Omental fat pad (tissue), 4 donors: ENCODE results near the gene TARS2. TPM values are rescaled to one million over a fixed set of nuclear protein-coding genes. Genes with fewer than 3 reads are reported as not detected.

Source experiments
- ATAC-seq: fragments of 150-250 bp; one replicate; pipeline ENCODE4 v1.9.1; 2016; ENCODE audit warnings: mild to moderate bottlenecking, moderate library complexity; ENCODE audit not compliant: low FRiP score
- DNase-seq: peaks from one replicate; pipeline ENCODE4 v3.0.0-alpha.2; 2019; ENCODE audit warnings: low spot score
- CTCF ChIP-seq, 3 donors: fragments of 450-650 bp; IDR thresholded peaks; one replicate each; pipeline ENCODE4 v1.5.1; 2016 to 2017; ENCODE audit warnings: antibody characterized with exemption in 3 of 3, mild to moderate bottlenecking in 3 of 3, moderate library complexity in 2 of 3
- total RNA-seq, 4 donors: library from RNA; depleted of rRNA; stranded (reverse); fragments of >200 nt; gene quantifications; one replicate each; pipeline ENCODE4 v1.1.0, GENCODE V29; 2016

Gene TARS2
- total RNA-seq, 4 donors from 2014 or later, result 7.0 to 10.9 (median 10.0) TPM

DNA sequence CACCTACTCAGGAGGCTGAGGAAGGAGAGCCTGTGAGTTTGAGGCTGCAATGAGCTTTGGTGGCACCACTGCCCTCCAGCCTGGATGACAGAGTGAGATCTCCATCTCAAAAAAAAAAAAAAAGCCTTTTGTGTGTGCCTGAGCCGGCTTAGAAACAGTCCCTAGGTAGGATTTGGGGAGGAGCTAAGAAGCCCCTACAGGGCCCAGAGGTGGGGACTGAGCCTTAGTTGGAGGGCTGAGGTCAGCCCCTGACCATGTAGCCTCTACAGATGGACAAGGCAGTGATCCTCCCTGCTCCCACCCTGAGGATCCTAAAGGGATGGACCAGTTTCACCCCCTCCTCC, 64.5 kb downstream of the TARS2 start:
- DNase-seq, result no peak
- TF ChIP-seq CTCF (IDR thresholded peaks at IDR 0.05), result no peak
- ATAC-seq, result no peak

- ATAC-seq (peak; percentile 67), DNase-seq (peak; percentile 77)
- no peak for TF ChIP-seq CTCF (IDR thresholded peaks at IDR 0.05)
These were observed 65.1 kb downstream of the TARS2 start for GRCh38 chr1:150552128-150552910.

DNA sequence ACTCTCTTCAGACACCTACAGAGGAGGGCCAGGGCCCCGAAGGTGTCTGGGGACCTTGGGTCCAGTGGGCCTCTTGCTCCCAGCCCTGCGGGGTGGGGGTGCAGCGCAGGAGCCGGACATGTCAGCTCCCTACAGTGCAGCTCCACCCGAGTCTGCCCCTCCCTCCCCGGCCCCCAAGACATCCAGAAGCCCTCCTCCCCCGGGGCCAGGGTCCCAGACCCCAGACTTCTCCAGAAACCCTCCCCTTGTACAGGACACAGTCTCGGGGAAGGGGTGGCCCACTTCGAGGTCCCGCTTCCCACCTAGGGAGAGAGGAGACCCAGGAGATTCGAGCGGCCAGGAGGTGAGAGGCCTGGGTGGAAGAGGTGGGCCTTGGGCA, 65.7 kb downstream of the TARS2 start:
- no peak for ATAC-seq
- no peak for TF ChIP-seq CTCF (IDR thresholded peaks at IDR 0.05)
- DNase-seq, result no peak

GRCh38 chr1:150553392-150554085, 66.3 kb downstream of the TARS2 start:
- no peak for TF ChIP-seq CTCF (IDR thresholded peaks at IDR 0.05)
- DNase-seq (no peak), ATAC-seq (no peak)

DNA sequence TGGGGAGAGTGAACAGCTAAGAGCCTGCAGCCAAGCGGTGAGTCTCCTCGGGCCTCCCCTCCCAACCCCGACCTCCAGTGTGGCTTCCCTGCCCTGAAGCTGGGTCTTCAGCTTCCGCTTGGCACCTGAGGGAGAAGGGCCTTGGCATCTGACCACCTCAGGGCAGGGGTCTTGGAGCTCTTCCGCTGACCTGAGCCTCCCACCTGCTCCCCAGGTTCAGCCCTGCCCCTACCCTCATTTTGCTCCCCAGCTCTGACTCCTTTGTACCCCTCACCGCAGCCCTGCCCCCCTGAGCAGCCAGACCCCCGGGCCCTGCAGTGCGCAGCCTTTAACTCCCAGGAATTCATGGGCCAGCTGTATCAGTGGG, 66.8 kb downstream of the TARS2 start:
- no peak for ATAC-seq
- no peak for DNase-seq
- TF ChIP-seq CTCF (IDR thresholded peaks at IDR 0.05), result no peak

DNA sequence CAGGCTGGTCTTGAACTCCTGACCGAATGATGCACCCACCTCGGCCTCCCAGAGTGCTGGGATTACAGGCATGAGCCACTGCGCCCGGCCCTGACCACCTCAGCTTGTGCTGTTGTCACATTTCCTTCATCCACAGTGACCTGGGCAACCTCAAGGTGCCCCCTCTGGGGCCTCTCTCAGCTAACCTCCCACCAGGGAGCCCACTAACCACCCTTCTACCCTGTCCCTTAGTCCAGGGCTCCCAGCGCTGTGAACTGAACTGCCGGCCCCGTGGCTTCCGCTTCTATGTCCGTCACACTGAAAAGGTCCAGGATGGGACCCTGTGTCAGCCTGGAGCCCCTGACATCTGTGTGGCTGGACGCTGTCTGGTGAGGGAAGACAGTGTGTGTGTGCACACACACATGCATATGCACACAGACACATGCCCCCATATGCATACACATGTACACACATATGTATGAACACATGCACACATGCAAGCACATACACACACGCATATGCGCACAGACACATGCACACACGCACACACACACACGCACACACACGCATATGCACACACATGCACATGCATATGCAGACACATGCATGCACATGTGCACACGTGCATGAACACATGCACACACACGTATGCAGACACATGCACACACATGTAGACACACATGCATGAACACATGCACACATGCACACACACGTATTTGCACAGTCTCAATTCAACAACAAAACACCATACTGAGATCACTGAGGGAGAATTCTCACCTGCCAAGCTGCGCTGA, 68.2 kb downstream of the TARS2 start:
- ATAC-seq (no peak), DNase-seq (no peak)
- TF ChIP-seq CTCF (IDR thresholded peaks at IDR 0.05), result no peak
